ENCODE measurements around the gene AFTPH. TPM values are rescaled to one million over a fixed set of nuclear protein-coding genes. Genes with fewer than 3 reads are reported as not detected.

AFTPH gene
- total and polyA plus RNA-seq, 7 donors: 12.0 to 26.8 (median 13.1) TPM

DNA sequence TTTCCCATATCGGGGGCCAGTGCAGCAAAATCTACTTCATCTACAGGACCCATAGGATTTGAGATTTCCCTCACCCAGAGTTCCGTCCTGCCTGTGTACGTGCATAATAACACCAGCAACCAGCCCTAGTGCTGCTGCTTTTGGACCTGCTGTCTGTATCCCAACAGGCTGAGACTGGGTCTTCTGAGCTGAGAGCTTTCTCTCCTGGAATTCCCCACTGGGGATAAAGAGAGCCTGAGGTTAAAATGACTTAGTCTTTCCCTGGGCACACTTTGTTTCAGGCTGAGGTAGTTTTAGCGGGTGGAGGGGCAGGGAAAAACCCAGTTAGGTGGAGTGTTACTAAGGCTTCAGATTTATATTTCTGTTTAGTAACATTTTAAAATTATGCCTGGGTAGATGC lies 67.1 kb downstream of the AFTPH start:
- ATAC-seq (no peak), DNase-seq (no peak)
- peaks cover 16% of the 10 kb centered on the region for H3K4me1 ChIP-seq
- TF ChIP-seq, protein P1, sequence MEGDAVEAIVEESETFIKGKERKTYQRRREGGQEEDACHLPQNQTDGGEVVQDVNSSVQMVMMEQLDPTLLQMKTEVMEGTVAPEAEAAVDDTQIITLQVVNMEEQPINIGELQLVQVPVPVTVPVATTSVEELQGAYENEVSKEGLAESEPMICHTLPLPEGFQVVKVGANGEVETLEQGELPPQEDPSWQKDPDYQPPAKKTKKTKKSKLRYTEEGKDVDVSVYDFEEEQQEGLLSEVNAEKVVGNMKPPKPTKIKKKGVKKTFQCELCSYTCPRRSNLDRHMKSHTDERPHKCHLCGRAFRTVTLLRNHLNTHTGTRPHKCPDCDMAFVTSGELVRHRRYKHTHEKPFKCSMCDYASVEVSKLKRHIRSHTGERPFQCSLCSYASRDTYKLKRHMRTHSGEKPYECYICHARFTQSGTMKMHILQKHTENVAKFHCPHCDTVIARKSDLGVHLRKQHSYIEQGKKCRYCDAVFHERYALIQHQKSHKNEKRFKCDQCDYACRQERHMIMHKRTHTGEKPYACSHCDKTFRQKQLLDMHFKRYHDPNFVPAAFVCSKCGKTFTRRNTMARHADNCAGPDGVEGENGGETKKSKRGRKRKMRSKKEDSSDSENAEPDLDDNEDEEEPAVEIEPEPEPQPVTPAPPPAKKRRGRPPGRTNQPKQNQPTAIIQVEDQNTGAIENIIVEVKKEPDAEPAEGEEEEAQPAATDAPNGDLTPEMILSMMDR (IDR thresholded peaks at IDR 0.05): no peak
- peaks cover 0 to 46% of the 10 kb centered on the region in 2 donors for H3K36me3 ChIP-seq (ENCODE audit: insufficient read depth in 1 of 2, low read depth in 1 of 2)
- intact Hi-C loops (cut with DNase I): no loop called here
- H3K4me3 ChIP-seq: no peak overlapping the region
- H3K9me3 ChIP-seq: no peaks in the 10 kb centered on the region
- no peak overlapping the region for H3K27ac ChIP-seq
- WGBS, 3 donors: 89 to 96% (median 90%) methylated on average over 4 of the region's 4 CpGs
- H3K27me3 ChIP-seq (ENCODE audit: insufficient read depth in 3 of 3, low read length in 2 of 3): no peaks in the 10 kb centered on the region

DNA sequence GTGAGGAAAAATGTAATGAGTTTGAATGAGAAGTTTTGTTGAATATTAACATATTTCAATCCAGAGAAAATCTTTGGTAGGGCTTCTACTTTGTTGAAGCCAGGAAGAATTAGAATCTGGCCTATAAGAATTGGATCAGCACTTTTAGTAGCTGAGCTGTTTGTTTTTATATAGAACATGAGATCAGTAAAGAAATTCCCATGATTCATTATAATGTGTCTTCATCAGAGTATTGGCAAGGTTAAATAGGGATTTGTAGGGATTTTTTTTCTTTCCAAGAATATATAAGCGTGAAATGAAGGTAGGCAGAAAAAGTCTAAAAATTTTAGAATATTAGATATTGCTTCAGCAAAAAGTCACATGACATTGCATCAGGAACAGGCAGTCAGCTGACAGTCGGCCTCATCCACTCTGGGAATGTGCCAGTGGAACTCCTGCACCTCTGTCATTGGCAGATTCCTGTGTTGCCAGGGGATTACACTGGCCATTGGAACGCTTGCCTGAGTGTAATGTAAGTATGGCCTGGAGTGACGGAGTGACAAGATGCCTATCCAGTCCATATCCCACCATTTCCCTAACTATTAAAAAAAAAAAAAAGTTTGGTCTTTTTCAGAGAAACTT lies 69.0 kb downstream of the AFTPH start:
- Histone ChIP-seq H3K9me3 (no peaks in the 10 kb centered on the region), H3K4me3 (no peak overlapping the region), H3K4me1 (peaks cover 16% of the 10 kb centered on the region), H3K27ac (peak overlapping the region; percentile 69), H3K27me3 (ENCODE audit: insufficient read depth in 3 of 3, low read length in 2 of 3) (no peaks in the 10 kb centered on the region), H3K36me3 (ENCODE audit: insufficient read depth in 1 of 2, low read depth in 1 of 2) (peaks cover 0 to 37% of the 10 kb centered on the region in 2 donors)
- TF ChIP-seq, protein P1 (IDR thresholded peaks at IDR 0.05): no peak
- peak; percentile 55 to 71 for DNase-seq
- ATAC-seq: peak; percentile 91 to 95 (median 95)
- intact Hi-C loops (cut with DNase I): no loop called here
- WGBS, 3 donors: 40 to 52% (median 49%) methylated on average over 4 of the region's 4 CpGs

DNA sequence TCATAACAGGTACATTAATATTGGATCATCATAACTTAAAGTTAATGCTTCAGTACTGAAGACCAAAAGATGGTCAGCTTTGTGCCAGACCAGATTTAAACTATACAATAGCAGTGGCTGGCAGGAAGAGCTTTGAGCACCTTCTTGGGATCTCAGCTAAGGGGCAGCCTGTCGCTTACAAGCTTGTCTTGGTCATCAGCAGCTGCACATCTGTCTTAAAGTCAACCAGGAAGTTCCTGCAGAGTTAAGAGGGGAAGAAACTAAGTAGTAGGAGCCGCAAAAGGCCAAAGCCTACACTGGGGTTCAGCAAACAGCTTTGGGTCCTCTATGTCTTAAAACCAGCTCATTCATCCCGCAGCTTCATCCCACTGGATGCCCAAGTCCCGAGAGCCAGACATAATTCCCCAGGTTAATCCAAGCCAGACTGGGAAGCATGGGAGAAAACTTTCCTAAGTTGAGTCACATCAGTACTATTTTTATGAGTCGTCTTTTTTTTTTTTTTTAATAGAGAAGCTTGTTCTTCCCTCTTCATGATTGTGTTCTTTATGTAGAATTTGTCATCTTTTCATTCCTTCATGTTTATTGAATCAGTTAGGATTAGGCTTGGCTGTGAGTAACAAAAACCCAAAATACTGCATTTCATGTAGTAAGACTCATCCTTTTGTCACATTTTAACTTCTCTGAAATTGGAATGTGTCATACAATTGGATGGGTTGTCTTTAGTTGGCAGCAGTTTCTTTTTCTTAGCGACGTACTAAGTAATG lies 70.3 kb downstream of the AFTPH start:
- Histone ChIP-seq H3K4me3 (no peak overlapping the region), H3K27ac (no peak overlapping the region), H3K36me3 (ENCODE audit: insufficient read depth in 1 of 2, low read depth in 1 of 2) (peaks cover 0 to 27% of the 10 kb centered on the region in 2 donors), H3K27me3 (ENCODE audit: insufficient read depth in 3 of 3, low read length in 2 of 3) (no peaks in the 10 kb centered on the region), H3K4me1 (peaks cover 16% of the 10 kb centered on the region), H3K9me3 (no peaks in the 10 kb centered on the region)
- DNase-seq (no peak), ATAC-seq (no peak)
- intact Hi-C loops (cut with DNase I): loop anchor here in 1 of 2 donors (1.0 kb wide), 1 partner anchor 27 kb away; no protein-coding TSS in a partner anchor
- TF ChIP-seq, protein P1 (IDR thresholded peaks at IDR 0.05): no peak
- WGBS, 3 donors: 73 to 85% (median 75%) methylated on average over 7 of the region's 7 CpGs

DNA sequence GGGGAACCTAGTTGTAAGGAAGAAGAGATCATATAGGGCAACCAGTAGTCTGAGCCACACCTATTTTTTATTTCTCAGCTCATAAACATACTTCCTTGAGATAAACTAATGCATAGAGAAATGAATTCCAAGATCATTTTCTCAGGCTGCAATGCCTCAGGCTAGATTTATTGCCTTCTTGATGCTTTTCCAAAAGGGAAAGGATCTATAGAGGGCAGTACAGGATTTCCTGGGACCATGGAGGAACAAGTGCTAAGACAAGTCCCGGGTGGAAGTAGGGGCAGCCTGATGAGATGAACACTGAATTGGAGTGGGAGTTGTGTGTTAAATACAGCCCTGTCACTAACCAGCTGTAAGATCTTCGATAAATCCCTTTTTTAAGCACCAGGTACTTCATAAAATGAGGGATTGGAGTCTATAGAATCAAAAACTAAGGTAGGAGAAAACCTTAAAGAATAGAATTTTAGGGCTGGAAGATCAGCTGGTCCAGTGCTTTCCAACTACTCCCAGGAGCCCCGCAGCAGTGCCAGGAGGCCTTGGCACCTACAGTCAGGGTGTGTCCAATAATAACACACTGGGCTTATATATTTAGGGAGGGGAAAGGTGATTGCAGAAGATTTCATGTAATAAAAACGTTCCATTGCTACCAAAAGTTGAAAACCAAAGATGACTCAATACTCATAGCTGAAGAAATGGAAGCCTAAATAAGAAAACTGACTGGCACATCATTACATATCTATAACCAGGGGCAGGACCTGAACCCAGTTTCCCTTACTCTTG lies 71.5 kb downstream of the AFTPH start:
- ATAC-seq (peak in 1 of 4 donors; percentile 37), DNase-seq (no peak)
- Histone ChIP-seq H3K4me1 (peaks cover 16% of the 10 kb centered on the region), H3K4me3 (no peak overlapping the region), H3K36me3 (ENCODE audit: insufficient read depth in 1 of 2, low read depth in 1 of 2) (peaks cover 0 to 17% of the 10 kb centered on the region in 2 donors), H3K27me3 (ENCODE audit: insufficient read depth in 3 of 3, low read length in 2 of 3) (no peaks in the 10 kb centered on the region), H3K27ac (no peak overlapping the region), H3K9me3 (no peaks in the 10 kb centered on the region)
- TF ChIP-seq, protein P1 (IDR thresholded peaks at IDR 0.05): peak; percentile 13
- WGBS, 3 donors: 33 to 43% (median 36%) methylated on average over 4 of the region's 4 CpGs
- intact Hi-C loops (cut with DNase I): no loop called here

Data from psoas muscle (tissue), 8 donors.